SK-N-SH (cell line): ENCODE measurements around the gene SARDH.

ENCODE experiments used
- EP300 ChIP-seq, 2 experiments: IDR thresholded peaks; 2 replicates each; pipeline versions ENCODE4 v1.4.0 to v1.6.1; 2012; ENCODE audit warnings: borderline replicate concordance in 1 of 2, low read depth in 1 of 2, low read length in 1 of 2
- FOXJ3 ChIP-seq: sonication (generic); formaldehyde crosslinking; IDR thresholded peaks from 2 replicates; pipeline ENCODE4 v1.5.1; 2020; ENCODE audit warnings: mild to moderate bottlenecking, missing genetic modification reagents
- FOXM1 ChIP-seq: IDR thresholded peaks from 2 replicates; pipeline ENCODE4 v1.4.0; 2012; ENCODE audit warnings: low read depth, mild to moderate bottlenecking
- GABPA ChIP-seq: IDR thresholded peaks from 2 replicates; pipeline ENCODE4 v1.4.0; 2012; ENCODE audit warnings: low read depth, mild to moderate bottlenecking
- JUND ChIP-seq: IDR thresholded peaks from 2 replicates; pipeline ENCODE4 v1.4.0; 2012
- MXI1 ChIP-seq: IDR thresholded peaks from 2 replicates; pipeline ENCODE4 v1.6.1; 2012; ENCODE audit warnings: mild to moderate bottlenecking, low read depth, low read length, improper control_type of control experiment
- POLR2AphosphoS5 ChIP-seq: IDR thresholded peaks from 2 replicates; pipeline ENCODE4 v1.6.1; 2012; ENCODE audit warnings: low read depth, low read length
- REST ChIP-seq: IDR thresholded peaks from 2 replicates; pipeline ENCODE4 v1.6.1; 2012; ENCODE audit warnings: mild to moderate bottlenecking, low read depth, low read length, moderate library complexity
- SMC3 ChIP-seq: IDR thresholded peaks from 2 replicates; pipeline ENCODE4 v1.6.1; 2012; ENCODE audit warnings: low read depth, low read length, improper control_type of control experiment
- USF2 ChIP-seq: fragments of 150-350 bp; IDR thresholded peaks from 2 replicates; pipeline ENCODE4 v1.6.1; 2017; ENCODE audit warnings: antibody characterized with exemption, low read length, low read depth, borderline replicate concordance
- ZBTB33 ChIP-seq: IDR thresholded peaks from 2 replicates; pipeline ENCODE4 v1.4.0; 2012; ENCODE audit warnings: low read depth, borderline replicate concordance
- TF ChIP-seq, protein P1 (sequence below): fragments of 200-600 bp; sonication (generic); IDR thresholded peaks from 2 replicates; pipeline ENCODE4 v1.6.1; 2017; ENCODE audit warnings: antibody characterized with exemption, mild to moderate bottlenecking, moderate library complexity
- TF ChIP-seq, protein P2 (sequence below): IDR thresholded peaks from 2 replicates; pipeline ENCODE4; 2012

DNA sequence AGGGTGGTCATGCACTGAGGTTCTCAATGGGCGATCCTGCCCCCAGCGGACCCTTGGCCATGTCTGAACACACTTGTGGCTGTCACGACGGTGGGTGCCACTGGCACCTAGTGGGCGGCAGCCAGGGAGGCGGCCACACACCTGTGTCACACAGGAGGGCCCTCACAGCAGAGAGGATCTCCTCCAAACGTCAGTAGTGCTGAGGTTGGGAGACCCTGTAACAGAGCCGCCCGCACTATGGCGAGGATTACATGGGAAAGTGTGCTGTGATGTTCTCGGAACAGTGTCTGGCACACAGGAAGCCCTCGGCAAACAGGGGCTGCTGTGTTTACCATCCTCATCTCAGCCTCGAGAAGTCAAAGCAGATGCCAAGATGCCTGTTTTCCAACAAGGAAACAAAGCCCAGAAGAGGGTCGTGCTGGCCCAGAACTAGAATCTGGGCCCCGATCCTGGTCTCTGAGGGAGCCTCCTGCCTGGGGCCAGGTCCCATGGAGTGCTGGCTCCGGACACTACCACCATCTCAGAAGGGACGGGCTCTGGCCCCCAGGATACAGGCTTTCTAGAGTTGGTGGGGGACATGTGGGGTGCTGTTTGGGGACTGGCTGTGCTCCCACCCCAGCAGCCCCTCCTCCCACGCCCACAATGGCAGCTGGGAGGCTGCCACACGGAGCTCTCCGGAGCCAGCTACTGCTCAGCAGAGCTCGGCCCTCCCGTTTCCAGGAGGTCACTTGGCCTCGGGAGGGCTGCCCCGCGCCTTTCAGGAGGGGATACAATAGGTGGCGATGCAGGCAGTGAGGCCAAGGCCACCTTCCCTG is 53.8 kb downstream of the SARDH start:
- TF ChIP-seq FOXM1, result no peak
- TF ChIP-seq, protein P1, sequence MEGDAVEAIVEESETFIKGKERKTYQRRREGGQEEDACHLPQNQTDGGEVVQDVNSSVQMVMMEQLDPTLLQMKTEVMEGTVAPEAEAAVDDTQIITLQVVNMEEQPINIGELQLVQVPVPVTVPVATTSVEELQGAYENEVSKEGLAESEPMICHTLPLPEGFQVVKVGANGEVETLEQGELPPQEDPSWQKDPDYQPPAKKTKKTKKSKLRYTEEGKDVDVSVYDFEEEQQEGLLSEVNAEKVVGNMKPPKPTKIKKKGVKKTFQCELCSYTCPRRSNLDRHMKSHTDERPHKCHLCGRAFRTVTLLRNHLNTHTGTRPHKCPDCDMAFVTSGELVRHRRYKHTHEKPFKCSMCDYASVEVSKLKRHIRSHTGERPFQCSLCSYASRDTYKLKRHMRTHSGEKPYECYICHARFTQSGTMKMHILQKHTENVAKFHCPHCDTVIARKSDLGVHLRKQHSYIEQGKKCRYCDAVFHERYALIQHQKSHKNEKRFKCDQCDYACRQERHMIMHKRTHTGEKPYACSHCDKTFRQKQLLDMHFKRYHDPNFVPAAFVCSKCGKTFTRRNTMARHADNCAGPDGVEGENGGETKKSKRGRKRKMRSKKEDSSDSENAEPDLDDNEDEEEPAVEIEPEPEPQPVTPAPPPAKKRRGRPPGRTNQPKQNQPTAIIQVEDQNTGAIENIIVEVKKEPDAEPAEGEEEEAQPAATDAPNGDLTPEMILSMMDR, result no peak
- TF ChIP-seq USF2, result no peak
- no peak for TF ChIP-seq POLR2AphosphoS5
- TF ChIP-seq JUND, result no peak
- no peak for TF ChIP-seq FOXJ3
- no peak for TF ChIP-seq REST
- TF ChIP-seq EP300 (IDR thresholded peaks at IDR 0.05; ENCODE audit: borderline replicate concordance in 1 of 2, low read depth in 1 of 2, low read length in 1 of 2), result no peak
- no peak for TF ChIP-seq GABPA
- TF ChIP-seq SMC3, result no peak
- TF ChIP-seq, protein P2, sequence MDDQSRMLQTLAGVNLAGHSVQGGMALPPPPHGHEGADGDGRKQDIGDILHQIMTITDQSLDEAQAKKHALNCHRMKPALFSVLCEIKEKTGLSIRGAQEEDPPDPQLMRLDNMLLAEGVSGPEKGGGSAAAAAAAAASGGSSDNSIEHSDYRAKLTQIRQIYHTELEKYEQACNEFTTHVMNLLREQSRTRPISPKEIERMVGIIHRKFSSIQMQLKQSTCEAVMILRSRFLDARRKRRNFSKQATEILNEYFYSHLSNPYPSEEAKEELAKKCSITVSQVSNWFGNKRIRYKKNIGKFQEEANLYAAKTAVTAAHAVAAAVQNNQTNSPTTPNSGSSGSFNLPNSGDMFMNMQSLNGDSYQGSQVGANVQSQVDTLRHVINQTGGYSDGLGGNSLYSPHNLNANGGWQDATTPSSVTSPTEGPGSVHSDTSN, result no peak
- no peak for TF ChIP-seq MXI1
- TF ChIP-seq ZBTB33, result no peak
